AG08396 (cell line): Measurements from ENCODE around the gene SMURF2.
A peak's percentile ranks its signal among the peaks of the same experiment; 100 is the strongest.

Source experiments
- DNase-seq: peaks from one replicate; pipeline ENCODE4 v3.0.0; 2012; ENCODE audit warnings: low spot score, mixed read lengths

The SMURF2 gene

DNA sequence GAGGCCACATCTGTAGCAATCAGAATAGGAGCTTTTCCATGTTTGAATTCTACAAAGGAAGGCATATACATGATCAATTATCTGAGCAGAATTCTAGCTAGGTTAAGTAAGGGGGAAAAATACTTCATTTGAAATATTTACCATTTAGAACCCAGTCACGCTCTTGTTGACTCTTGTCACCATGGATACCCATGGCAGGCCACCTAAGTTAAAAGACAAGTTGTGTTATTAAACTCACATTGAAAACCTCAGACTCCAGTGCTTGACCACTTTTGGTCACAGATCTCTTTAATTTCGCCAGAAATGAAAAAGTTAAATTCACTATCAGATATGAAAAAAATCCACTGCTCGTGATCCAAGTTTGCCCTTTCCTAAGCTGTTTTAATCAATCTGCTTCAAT, 160.1 kb downstream of the SMURF2 start:
- no peak for DNase-seq

DNA sequence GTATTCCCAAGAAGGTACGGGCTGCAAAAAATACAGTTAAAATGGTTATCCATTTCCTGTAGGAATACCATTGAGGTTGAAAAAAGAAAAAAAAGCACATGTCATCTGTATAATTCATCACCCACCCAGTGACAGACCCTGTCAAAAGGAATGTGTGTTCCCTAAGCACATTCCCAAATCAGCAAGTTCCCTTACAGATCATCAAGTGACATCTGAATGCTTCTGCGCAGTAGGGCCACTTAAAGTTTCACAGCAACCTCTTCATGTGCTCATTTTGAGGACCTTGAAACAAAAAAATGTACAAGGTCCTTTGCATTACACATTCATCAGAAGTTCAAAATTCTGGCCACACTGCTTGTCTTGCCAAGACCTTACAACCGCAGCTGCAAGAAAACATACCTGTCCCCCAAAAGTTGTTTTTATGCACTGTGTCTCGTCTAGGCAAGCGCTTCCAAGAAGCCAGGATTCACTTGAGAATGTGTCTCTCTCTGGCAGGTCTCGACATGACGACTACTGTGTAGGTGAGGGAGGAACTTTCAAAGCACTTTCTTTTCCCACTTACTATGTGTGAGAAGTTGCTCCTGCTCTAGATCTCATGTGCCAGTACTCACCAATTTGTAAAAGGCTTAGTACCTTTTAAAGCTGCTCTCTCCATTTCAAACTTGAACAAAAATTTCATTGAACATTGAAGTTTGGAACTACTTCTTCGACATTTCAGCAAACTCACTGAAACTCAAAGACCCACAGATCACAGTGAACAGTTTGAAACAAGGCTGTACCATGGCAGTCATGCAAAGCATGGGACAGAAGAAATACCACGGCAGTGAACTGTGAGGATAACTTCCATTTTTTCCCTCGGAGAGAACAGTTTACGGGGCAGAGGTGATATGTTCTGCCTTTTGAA, 161.0 kb downstream of the SMURF2 start:
- DNase-seq, result no peak

DNA sequence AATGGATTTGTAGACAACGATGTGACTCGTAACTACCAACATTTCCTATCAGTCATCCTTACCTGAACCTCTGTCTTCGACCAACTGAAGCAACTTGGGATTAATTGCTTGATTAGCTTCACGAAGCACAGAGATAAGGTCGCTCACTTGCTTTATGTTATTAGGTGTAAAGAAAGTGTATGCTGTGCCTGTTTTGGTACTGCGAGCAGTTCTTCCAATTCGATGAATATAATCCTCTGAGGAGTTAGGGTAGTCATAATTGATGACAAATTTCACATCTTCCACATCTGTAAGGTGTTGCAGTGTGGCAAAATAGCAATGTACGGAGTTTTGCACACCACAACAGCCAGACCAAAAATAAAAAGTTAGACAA, 161.6 kb downstream of the SMURF2 start:
- no peak for DNase-seq

DNA sequence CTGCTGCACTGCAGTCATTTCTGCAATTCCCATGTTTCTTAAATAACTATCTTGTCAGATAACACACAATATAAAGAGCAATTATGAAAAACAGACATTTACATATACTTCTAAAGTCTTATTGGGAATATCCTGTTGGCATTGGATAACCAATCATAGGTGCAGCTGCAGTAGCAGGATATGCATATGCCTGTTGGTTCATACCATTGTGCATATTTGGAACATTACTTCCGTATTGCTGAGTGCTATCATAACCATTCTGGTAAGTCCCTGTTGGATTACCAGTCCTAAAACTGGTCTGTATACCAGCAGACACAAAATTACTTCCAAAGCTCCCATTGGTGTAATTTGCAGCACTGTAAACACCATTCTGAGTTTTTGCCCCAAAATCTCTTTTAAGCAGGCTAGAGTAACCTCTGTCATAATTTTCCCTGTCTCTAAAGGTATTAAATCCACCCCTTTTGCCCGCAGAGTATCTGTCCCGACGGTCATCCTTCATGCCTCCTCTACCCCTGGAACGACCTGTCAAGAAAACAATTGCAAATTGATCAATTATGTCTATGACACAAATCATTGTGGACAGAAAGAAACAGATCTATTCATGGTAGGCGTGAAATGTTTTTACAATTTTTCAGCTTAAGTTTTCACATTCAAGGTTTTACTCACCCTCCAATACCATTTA, 162.2 kb downstream of the SMURF2 start:
- no peak for DNase-seq

DNA sequence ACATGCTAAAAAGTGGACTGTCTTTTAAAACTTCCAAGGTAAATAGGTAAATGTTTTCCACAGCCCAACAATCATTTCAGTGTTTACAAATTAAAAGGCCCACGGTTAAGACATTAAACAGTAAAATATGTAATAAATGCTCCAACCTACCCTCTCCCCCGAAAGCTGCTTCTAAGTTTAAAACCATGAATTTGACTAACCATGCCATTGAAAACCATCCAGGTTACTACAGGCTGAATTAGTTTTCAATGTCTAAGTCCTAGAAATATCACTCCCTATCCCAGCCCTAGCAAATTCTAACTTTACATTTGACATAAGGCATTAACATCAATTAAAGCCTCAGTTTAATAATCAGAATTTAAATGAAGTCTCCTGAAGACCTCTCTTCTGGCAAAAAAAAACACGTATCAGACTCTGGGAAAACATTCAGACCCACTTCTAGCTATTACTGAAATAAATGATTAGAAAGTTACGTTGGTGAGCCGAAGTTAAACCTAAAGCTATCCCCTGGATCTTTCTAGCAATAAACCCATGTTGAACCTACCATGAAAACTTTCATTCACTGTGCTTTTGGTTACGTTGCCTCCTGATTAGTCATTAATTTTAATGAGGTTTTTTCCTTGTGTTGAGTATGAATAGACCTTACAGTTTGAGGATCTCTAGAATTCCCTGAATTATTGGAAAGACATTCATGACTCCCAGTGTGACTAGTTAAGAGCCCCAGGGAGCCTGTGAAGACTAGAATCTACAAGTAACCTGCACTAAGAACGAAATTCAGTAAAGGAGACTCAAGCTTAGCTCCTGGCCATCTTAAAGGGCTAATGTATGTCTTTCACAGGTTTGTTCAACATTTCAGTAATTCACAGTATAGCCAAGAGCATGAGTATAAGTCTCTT, 163.6 kb downstream of the SMURF2 start:
- no peak for DNase-seq

DNA sequence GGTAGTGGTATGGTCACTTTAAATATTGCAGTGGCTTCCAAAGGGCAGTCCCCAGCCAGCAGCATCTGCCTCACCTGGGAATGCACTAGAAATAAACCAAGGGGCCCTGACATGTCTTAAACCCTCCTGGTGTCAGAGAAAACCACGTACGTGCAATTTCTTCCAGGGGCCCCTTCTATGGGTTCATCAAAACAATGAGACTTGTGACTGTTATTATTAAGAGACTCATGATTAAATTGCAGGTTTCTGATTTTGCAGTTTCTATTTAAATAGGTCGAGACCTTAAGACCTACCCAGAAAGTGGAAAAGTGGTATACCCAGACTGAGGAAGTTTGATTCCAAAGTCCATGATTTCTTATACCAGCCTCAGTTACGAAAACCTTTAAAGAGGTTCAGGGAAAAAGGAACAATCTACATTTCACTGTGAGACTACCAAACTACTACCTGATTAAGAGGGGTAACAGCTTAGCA, 164.5 kb downstream of the SMURF2 start:
- no peak for DNase-seq

DNA sequence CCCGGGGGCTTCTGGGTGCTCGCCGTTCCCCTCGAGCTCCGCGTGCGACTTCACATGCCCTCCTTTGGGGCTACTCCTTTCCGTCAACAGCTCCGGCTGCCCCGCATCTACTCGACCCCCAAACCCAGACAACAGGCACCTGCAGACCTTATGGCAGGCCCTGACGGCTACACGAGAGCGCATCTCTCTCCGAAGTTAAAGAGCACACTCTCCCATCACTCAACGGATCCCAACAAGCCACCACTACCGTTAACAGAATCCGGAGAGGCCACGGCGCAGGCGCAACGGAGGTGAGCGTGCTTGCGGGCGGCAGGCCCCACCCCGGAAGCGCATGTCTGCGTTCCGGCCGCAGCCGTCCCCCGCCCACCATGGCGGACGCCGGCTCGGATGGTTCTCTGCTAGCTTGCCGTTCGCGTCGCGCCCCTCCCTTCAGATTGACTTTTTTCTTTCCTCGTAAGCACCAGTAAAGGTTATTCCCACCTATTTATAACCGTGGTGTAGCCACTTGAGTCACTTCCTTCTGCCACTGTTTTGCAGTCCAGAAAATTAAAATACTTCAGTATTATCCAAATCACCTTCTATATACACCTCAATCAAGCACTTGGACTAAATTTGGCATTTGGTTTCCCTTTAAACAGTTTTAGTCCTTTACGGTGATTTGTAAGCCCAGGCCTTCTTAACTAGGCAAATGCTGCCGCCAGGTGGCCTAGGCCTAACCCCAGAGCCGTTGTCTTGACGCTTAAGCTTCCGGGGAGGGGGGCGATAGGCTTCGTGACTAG, 165.1 kb downstream of the SMURF2 start, which contains the start of gene POLG2:
Gene POLG2 (minus strand): TSS at position 269 of the 779 bp plus-strand sequence. CDS start 86 bp downstream, at position 183.
- DNase-seq, result peak; percentile 95

DNA sequence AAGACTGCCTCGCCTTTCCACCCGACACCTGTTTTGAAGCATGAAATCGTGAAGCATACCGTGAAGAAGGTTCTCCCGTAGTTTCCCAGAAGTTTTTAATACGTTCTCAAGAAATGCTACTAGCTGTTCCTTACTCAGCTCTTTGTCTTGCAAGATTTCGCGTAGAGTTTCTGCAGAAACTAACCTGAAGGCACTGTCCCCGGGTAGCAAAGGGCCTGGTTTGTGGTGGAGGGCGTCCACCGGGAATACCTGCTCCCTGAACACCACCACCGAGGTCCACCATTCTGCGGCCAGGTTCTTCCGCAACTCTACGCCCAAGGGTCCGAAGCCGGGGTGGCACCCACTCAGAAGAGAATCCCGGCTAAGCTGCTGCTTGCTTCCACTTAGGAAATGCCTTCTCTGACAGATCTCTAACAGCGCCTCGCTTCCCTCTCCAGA, 165.7 kb downstream of the SMURF2 start:
- no peak for DNase-seq
